Testis (tissue), 2 donors: ENCODE data around the gene CABP4.

ENCODE experiments used
- CTCF ChIP-seq, 3 experiments: fragments of 450-650 bp in 2 of 3; fragments of 200-600 bp in 1 of 3; sonication (generic) in 1 of 3; IDR thresholded peaks; one replicate each; pipeline ENCODE4 v1.5.1; 2016 to 2019; ENCODE audit warnings: antibody characterized with exemption in 3 of 3, mild to moderate bottlenecking in 2 of 3, moderate library complexity in 1 of 3
- POLR2A ChIP-seq: fragments of 450-650 bp; IDR thresholded peaks from one replicate; pipeline ENCODE4 v1.6.1; 2017; ENCODE audit warnings: antibody characterized with exemption, mild to moderate bottlenecking, moderate library complexity

DNA sequence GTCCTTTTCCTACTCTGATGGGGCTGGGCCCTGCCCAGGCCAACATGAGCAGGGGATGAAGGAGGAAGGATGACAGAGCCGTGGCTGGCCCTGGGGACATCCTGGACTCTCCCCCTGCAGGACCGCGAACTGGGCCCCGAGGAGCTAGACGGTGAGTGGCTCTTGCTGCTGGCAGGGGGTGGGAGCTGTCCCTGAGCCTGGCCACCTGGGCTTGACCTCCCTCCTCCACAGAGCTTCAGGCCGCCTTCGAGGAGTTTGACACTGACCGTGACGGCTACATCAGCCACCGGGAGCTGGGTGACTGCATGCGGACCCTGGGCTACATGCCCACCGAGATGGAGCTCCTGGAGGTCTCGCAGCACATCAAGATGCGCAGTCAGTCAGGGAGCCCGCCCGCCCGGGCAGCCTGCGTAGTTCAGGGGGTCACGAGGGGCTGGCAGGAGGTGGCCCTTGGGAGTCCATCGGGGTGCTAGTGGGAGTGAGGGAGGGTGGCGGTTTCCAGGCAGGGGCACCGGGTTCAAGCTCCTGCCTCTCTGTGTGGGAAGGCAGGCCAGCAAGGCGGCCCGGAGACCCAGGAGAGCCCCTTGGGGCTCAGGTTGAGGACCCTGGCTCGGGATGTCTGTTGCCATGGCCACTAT lies 1.0 kb downstream of the CABP4 start:
- TF ChIP-seq CTCF (IDR thresholded peaks at IDR 0.05) (no peak), POLR2A (no peak)
